Measurements from ENCODE around the gene TRPM1.

Gene TRPM1

GRCh38 chr15:30962079-30962478 is 139.4 kb downstream of the TRPM1 start:
- DNase-seq = no peak

- DNase-seq = no peak
These were observed 143.3 kb downstream of the TRPM1 start for GRCh38 chr15:30958219-30958618.

- DNase-seq = no peak
These were observed 145.1 kb downstream of the TRPM1 start for GRCh38 chr15:30956216-30957124.

GRCh38 chr15:30954674-30955073 is 146.9 kb downstream of the TRPM1 start:
- no peak for DNase-seq

- DNase-seq = no peak
These were observed 147.7 kb downstream of the TRPM1 start for GRCh38 chr15:30953731-30954378.

GRCh38 chr15:30953183-30953582 is 148.3 kb downstream of the TRPM1 start:
- no peak for DNase-seq
